Activated CD8-positive, alpha-beta T cell treated with anti-CD3 and anti-CD28 coated beads for 36 hours (primary cell): ENCODE results near the gene GIMAP8. TPM values are rescaled to one million over a fixed set of nuclear protein-coding genes. Genes with fewer than 3 reads are reported as not detected.

Experiments used
- ATAC-seq: fragments of 200-7000 bp; cut with Tn5 transposase; one replicate; pipeline ENCODE4 v1.10.0; 2021; ENCODE audit warnings: mild to moderate bottlenecking, moderate library complexity
- CTCF ChIA-PET: fragments of 350-600 bp; sonication (Branson Sonifier 250); formaldehyde crosslinking; loops from one replicate; lab custom pipeline; 2021; ENCODE audit warnings: antibody characterized with exemption; lab: Charles Lee
- POLR2A ChIA-PET: fragments of 350-600 bp; sonication (Branson Sonifier 250); formaldehyde crosslinking; loops from one replicate; lab custom pipeline; 2021; ENCODE audit warnings: antibody characterized with exemption; lab: Charles Lee
- DNase-seq: peaks from one replicate; pipeline ENCODE4 v3.0.0-alpha.2; 2020
- H3K27ac Mint-ChIP-seq: one replicate; pipeline ENCODE4 v1.8.0; 2021; ENCODE audit warnings: mild to moderate bottlenecking, mixed read lengths
- H3K27me3 Mint-ChIP-seq: one replicate; pipeline ENCODE4 v1.8.0; 2021; ENCODE audit warnings: mixed read lengths
- H3K36me3 Mint-ChIP-seq: one replicate; pipeline ENCODE4 v1.8.0; 2021; ENCODE audit warnings: low read depth, mixed read lengths
- H3K4me1 Mint-ChIP-seq: one replicate; pipeline ENCODE4 v1.8.0; 2021; ENCODE audit warnings: low read depth, mixed read lengths
- H3K4me3 Mint-ChIP-seq: one replicate; pipeline ENCODE4 v1.8.0; 2021; ENCODE audit warnings: mild to moderate bottlenecking, moderate library complexity, mixed read lengths
- H3K9me3 Mint-ChIP-seq: one replicate; pipeline ENCODE4 v1.8.0; 2021; ENCODE audit warnings: mixed read lengths
- CTCF ChIP-seq: fragments of 200-600 bp; IDR thresholded peaks from one replicate; pipeline ENCODE4 v1.8.0; 2022; ENCODE audit warnings: antibody characterized with exemption, mild to moderate bottlenecking
- intact Hi-C: fragments of 100-400 bp; cut with micrococcal nuclease; formaldehyde crosslinking; loops from one replicate; pipeline ENCODE4 v1.10.0; 2022
- total RNA-seq, 2 experiments: library from RNA; stranded (reverse); gene quantifications; one replicate each; pipeline ENCODE4 v1.2.3, GENCODE V29; 2021

GIMAP8 gene
- total RNA-seq, 2 experiments from 2014 or later = 8.6 to 8.7 TPM

DNA sequence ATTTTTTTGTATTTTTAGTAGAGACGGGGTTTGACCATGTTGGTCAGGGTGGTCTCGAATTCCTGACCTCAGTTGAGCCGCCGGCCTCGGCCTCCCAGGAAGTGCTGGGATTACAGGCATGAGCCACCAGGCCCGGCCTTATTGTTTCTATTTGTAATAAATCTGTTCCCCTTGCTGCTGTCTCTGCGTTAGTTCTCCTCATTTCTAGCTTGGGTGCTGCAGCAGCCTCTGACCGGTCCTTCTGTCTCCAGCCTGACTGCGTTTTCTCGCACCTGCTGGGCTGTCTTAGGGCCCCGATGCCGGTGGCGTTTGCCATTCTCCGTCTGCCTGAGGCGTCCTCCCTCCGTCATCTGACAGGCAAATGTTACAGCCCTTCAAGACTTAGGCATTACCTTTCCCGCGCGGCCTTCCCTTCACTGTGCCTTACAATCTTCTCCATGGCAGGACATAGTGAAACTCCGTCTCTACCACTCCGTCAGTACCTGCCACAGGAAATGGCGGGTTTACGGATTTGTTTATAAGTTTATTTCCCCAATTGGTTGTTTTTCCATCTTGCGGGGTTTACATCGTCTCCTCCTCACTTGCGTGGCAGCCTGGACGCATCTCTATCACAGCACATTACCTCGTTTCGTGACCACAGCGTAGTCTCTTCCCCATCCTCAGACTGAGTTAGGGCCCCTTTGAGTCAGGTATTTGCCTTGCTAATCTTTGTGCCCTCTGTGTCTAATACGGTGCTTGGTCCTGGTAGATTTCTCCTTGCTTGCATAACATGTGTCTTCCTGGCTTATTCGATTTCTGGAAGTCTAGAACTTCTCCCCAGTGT is 2.3 kb upstream of the GIMAP8 start:
- H3K27ac Mint-ChIP-seq = peak overlapping the region; percentile 100
- TF ChIP-seq CTCF = no peak
- intact Hi-C loops = loop anchor here (1.0 kb wide), 1 partner anchor 307 kb away; no protein-coding TSS in a partner anchor
- H3K27me3 Mint-ChIP-seq = no peaks in the 10 kb centered on the region
- ChIA-PET CTCF (interaction anchor here (0.7 to 6.5 kb wide), 53 partner anchors 8 to 430 kb away, joined by 3 to 93 read pairs (median 6); partner anchors contain the start of genes GIMAP1, GIMAP2, GIMAP4 and GIMAP5), POLR2A (interaction anchor here (0.9 to 8.3 kb wide), 11 partner anchors 31 to 295 kb away, joined by 3 to 157 read pairs (median 9); partner anchors contain the start of genes GIMAP4, GIMAP5, GIMAP6 and GIMAP7)
- H3K9me3 Mint-ChIP-seq = no peaks in the 10 kb centered on the region
- ATAC-seq = peak; percentile 2
- no peak for DNase-seq
- peaks cover 42% of the 10 kb centered on the region for H3K4me1 Mint-ChIP-seq
- H3K4me3 Mint-ChIP-seq = peak overlapping the region; percentile 97
- peaks cover 9% of the 10 kb centered on the region for H3K36me3 Mint-ChIP-seq

DNA sequence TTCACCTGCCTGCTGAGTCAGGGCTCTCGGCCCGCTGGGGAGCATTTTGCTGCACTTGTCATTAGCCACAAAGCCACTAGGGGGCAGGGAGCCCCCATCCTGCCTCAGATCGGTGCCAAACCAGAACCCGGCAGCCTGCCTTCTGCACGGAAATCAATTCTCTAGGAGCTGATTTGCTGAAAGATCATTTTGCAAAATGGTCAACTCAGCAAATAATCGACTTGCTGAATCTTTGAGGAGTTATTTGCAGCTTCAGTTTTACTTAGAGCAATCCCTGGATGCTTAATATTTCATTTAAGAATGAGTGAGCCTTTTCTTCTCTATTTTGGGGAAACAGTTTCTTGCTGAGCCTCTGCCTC is 1.7 kb upstream of the GIMAP8 start:
- ChIA-PET CTCF (interaction anchor here (0.6 to 6.5 kb wide), 63 partner anchors 9 to 430 kb away, joined by 3 to 93 read pairs (median 5); partner anchors contain the start of genes GIMAP1, GIMAP2, GIMAP4 and GIMAP5), POLR2A (interaction anchor here (0.6 to 8.3 kb wide), 16 partner anchors 31 to 306 kb away, joined by 3 to 157 read pairs (median 4); partner anchors contain the start of genes GIMAP2, GIMAP4, GIMAP5 and GIMAP6)
- Mint-ChIP-seq H3K4me1 (peaks cover 46% of the 10 kb centered on the region), H3K27me3 (no peaks in the 10 kb centered on the region), H3K27ac (peak overlapping the region; percentile 100), H3K36me3 (peaks cover 15% of the 10 kb centered on the region), H3K9me3 (peaks cover under 1% of the 10 kb centered on the region), H3K4me3 (peak overlapping the region; percentile 97)
- peak; percentile 95 for TF ChIP-seq CTCF
- DNase-seq (peak; percentile 94), ATAC-seq (peak; percentile 65)
- intact Hi-C loops = loop anchor here (1.0 kb wide), 1 partner anchor 307 kb away; no protein-coding TSS in a partner anchor

DNA sequence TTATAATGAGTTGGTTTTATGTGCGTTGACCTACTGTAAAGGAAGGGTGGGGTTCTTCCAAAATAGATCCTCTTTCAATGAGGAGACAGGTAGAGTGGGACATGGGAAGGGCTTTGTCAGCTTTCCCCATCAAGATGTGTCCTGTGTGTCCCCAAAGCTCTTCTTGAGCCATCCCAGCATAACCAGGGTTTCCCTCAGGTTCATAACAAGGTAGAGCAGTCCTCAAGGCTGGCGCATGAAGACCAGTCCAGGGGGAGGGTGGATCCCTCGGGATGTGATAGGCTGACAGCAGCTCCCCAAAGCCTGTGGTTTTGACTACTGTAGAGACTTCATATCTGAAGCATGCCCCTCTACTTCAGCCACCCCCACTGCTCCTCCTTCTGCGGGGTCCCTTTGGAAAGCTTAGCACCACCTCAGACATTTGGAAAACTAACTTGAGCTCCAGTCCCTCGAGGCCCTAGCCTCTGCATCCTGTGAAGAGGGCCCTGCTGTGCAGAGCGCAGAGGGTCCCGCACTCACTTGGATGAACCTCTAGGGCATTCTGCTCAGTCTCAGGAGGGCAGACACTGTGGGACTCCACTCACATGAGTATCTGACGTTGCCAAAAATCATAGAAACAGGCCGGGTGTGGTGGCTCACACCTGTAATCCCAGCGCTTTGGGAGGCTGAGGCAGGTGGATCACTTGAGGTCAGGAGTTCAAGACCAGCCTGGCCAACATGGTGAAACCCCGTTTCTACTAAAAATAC is 1.1 kb upstream of the GIMAP8 start:
- intact Hi-C loops = no loop called here
- CTCF ChIA-PET = interaction anchor here (0.6 to 6.5 kb wide), 64 partner anchors 9 to 429 kb away, joined by 3 to 93 read pairs (median 5); partner anchors contain the start of genes GIMAP1, GIMAP2, GIMAP4 and GIMAP5
- Mint-ChIP-seq H3K27ac (peak overlapping the region; percentile 100), H3K9me3 (peaks cover 7% of the 10 kb centered on the region), H3K36me3 (peaks cover 21% of the 10 kb centered on the region), H3K4me1 (peaks cover 51% of the 10 kb centered on the region), H3K27me3 (no peaks in the 10 kb centered on the region), H3K4me3 (peak overlapping the region; percentile 97)
- no peak for TF ChIP-seq CTCF
- ATAC-seq (no peak), DNase-seq (peak; percentile 39)
- POLR2A ChIA-PET = interaction anchor here (0.6 to 8.3 kb wide), 18 partner anchors 30 to 305 kb away, joined by 3 to 157 read pairs (median 4); partner anchors contain the start of genes GIMAP2, GIMAP4, GIMAP5 and GIMAP6

- Mint-ChIP-seq H3K36me3 (peaks cover 39% of the 10 kb centered on the region), H3K27me3 (no peaks in the 10 kb centered on the region), H3K9me3 (peaks cover 16% of the 10 kb centered on the region), H3K27ac (peak overlapping the region; percentile 100), H3K4me3 (peak overlapping the region; percentile 97), H3K4me1 (peaks cover 55% of the 10 kb centered on the region)
- intact Hi-C loops = loop anchor here (5.0 kb wide), 3 partner anchors 36 to 286 kb away; partner anchors contain the start of genes GIMAP4 and GIMAP5
- CTCF ChIA-PET = interaction anchor here (0.7 to 6.5 kb wide), 18 partner anchors 9 to 328 kb away, joined by 3 to 93 read pairs (median 4); partner anchors contain the start of genes GIMAP4, GIMAP5 and GIMAP7
- DNase-seq = peak; percentile 83
- POLR2A ChIA-PET = interaction anchor here (0.6 to 8.3 kb wide), 34 partner anchors 9 to 304 kb away, joined by 3 to 157 read pairs (median 4); partner anchors contain the start of genes GIMAP1, GIMAP4, GIMAP5 and GIMAP6
- peak; percentile 58 for ATAC-seq
- TF ChIP-seq CTCF = no peak
These were observed 815 bp downstream of the GIMAP8 start for GRCh38 chr7:150451097-150451793.
